Astrocyte (in vitro differentiated cells and primary cell): ENCODE measurements around the gene IRAG1.

Source experiments
- CTCF ChIP-seq: IDR thresholded peaks from 2 replicates; pipeline ENCODE4 v1.5.1; 2011; ENCODE audit warnings: low read depth, mild to moderate bottlenecking, inconsistent platforms, low read length, moderate library complexity; ENCODE audit not compliant: insufficient read depth
- EZH2 ChIP-seq: IDR thresholded peaks from 2 replicates; pipeline ENCODE4 v1.6.1; 2012; ENCODE audit warnings: mild to moderate bottlenecking, low read length, inconsistent platforms; ENCODE audit not compliant: insufficient read depth

GRCh38 chr11:10660323-10660722 is 33.2 kb downstream of the IRAG1 start:
- no peak for TF ChIP-seq CTCF
- TF ChIP-seq EZH2, result no peak
